ENCODE results near the gene ZNF76. TPM values are rescaled to one million over a fixed set of nuclear protein-coding genes. Genes with fewer than 3 reads are reported as not detected.

Gene ZNF76
- polyA plus RNA-seq, 1 of the 3 experiments (the other 2 are of a cell fraction) = 19.7 TPM

DNA sequence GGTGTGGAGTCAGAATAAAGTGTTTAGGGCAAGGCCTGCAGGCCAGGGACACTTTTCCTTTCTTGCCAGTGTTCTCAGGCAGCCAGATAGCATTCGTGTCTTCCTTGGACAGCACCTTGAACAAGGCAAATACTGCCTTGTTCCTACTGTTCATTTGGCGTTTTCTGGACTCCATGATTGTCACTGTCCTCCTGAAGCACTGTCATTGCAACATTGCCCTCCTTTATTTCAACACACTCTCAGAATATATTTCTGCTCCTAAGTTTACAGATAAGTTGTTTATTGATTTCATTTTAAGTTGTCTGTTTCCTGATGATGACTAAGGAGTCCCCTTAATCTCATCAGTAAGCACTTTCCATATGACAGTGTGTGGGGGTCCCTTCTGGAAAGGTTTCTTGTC lies 22.9 kb downstream of the ZNF76 start (continued):
- TF ChIP-seq, protein P1, sequence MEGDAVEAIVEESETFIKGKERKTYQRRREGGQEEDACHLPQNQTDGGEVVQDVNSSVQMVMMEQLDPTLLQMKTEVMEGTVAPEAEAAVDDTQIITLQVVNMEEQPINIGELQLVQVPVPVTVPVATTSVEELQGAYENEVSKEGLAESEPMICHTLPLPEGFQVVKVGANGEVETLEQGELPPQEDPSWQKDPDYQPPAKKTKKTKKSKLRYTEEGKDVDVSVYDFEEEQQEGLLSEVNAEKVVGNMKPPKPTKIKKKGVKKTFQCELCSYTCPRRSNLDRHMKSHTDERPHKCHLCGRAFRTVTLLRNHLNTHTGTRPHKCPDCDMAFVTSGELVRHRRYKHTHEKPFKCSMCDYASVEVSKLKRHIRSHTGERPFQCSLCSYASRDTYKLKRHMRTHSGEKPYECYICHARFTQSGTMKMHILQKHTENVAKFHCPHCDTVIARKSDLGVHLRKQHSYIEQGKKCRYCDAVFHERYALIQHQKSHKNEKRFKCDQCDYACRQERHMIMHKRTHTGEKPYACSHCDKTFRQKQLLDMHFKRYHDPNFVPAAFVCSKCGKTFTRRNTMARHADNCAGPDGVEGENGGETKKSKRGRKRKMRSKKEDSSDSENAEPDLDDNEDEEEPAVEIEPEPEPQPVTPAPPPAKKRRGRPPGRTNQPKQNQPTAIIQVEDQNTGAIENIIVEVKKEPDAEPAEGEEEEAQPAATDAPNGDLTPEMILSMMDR (IDR thresholded peaks at IDR 0.05) = no peak
- TF ChIP-seq FOSL2 (IDR thresholded peaks at IDR 0.05; ENCODE audit: borderline replicate concordance, low read depth) (no peak), MEF2A (IDR thresholded peaks at IDR 0.05; ENCODE audit: borderline replicate concordance, low read depth) (no peak), NFIC (IDR thresholded peaks at IDR 0.05; ENCODE audit: borderline replicate concordance) (no peak), POLR2AphosphoS5 (IDR thresholded peaks at IDR 0.05; ENCODE audit: low read depth, low read length) (no peak), MXI1 (IDR thresholded peaks at IDR 0.05; ENCODE audit: low read depth, low read length) (no peak), JUND (IDR thresholded peaks at IDR 0.05) (no peak)
- TF ChIP-seq, protein P2, sequence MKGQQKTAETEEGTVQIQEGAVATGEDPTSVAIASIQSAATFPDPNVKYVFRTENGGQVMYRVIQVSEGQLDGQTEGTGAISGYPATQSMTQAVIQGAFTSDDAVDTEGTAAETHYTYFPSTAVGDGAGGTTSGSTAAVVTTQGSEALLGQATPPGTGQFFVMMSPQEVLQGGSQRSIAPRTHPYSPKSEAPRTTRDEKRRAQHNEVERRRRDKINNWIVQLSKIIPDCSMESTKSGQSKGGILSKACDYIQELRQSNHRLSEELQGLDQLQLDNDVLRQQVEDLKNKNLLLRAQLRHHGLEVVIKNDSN (IDR thresholded peaks at IDR 0.05; ENCODE audit: borderline replicate concordance, low read depth) = no peak
- TF ChIP-seq, protein P3, sequence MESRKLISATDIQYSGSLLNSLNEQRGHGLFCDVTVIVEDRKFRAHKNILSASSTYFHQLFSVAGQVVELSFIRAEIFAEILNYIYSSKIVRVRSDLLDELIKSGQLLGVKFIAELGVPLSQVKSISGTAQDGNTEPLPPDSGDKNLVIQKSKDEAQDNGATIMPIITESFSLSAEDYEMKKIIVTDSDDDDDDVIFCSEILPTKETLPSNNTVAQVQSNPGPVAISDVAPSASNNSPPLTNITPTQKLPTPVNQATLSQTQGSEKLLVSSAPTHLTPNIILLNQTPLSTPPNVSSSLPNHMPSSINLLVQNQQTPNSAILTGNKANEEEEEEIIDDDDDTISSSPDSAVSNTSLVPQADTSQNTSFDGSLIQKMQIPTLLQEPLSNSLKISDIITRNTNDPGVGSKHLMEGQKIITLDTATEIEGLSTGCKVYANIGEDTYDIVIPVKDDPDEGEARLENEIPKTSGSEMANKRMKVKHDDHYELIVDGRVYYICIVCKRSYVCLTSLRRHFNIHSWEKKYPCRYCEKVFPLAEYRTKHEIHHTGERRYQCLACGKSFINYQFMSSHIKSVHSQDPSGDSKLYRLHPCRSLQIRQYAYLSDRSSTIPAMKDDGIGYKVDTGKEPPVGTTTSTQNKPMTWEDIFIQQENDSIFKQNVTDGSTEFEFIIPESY (IDR thresholded peaks at IDR 0.05; ENCODE audit: borderline replicate concordance, low read depth) = no peak
- TF ChIP-seq, protein P4, sequence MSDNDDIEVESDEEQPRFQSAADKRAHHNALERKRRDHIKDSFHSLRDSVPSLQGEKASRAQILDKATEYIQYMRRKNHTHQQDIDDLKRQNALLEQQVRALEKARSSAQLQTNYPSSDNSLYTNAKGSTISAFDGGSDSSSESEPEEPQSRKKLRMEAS (IDR thresholded peaks at IDR 0.05; ENCODE audit: low read depth) = no peak

DNA sequence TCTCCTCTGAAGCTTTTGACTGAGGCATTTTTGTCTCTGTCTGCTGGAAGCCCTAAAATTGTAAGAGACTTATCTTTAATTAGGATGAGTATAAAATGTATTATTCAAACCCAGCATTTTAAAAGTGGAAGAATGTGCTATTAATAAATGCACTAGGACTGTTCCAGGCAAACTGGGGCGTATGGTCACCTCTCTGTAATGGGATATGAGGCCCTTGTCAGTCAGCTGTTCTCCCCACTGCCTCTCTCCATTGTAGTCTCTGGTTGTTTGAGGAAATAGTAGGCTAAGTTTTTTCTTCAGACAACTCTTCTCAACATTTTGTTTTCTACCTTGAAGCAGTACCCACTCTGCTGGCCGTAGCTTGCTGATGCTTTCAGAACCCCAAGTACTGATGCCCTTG lies 23.8 kb downstream of the ZNF76 start:
- Histone ChIP-seq H3K9ac (no peak overlapping the region), H3K79me2 (ENCODE audit: insufficient read depth) (no peaks in the 10 kb centered on the region; the same call in 1 of the 2 replicates), H3K9me3 (no peaks in the 10 kb centered on the region), H3K27me3 (ENCODE audit: insufficient read depth) (no peaks in the 10 kb centered on the region), H3K9me2 (no peaks in the 10 kb centered on the region), H2AFZ (ENCODE audit: low read depth) (no peak overlapping the region), H4K20me1 (ENCODE audit: insufficient read depth) (no peaks in the 10 kb centered on the region), H3K4me2 (no peak overlapping the region), H3K27ac (ENCODE audit: low read depth in 2 of 2, low read length in 1 of 2) (no peak overlapping the region), H3F3A (replicated peaks; ENCODE audit: insufficient read depth) (no peaks in the 10 kb centered on the region), H3K4me1 (ENCODE audit: control insufficient read depth in 1 of 2, insufficient read depth in 2 of 2, low read depth in 1 of 2, low read length in 1 of 2) (no peaks in the 10 kb centered on the region), H3K36me3 (replicated peaks in 1 of 2; ENCODE audit: control insufficient read depth in 1 of 2, insufficient read depth in 2 of 2, low read length in 1 of 2) (peaks cover 24 to 57% of the 10 kb centered on the region in 2 experiments), H3K4me3 (ENCODE audit: low read depth in 2 of 2, low read length in 1 of 2) (no peak overlapping the region)
- CTCF ChIA-PET = interaction anchor here (0.8 to 1.6 kb wide), 2 partner anchors 11 to 454 kb away, joined by 3 to 5 read pairs; no protein-coding TSS in a partner anchor
- no peak for DNase-seq
- TF ChIP-seq, protein P3 (IDR thresholded peaks at IDR 0.05; ENCODE audit: borderline replicate concordance, low read depth) = no peak
- TF ChIP-seq, protein P5, sequence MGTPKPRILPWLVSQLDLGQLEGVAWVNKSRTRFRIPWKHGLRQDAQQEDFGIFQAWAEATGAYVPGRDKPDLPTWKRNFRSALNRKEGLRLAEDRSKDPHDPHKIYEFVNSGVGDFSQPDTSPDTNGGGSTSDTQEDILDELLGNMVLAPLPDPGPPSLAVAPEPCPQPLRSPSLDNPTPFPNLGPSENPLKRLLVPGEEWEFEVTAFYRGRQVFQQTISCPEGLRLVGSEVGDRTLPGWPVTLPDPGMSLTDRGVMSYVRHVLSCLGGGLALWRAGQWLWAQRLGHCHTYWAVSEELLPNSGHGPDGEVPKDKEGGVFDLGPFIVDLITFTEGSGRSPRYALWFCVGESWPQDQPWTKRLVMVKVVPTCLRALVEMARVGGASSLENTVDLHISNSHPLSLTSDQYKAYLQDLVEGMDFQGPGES (IDR thresholded peaks at IDR 0.05; ENCODE audit: low read depth, low read length) = no peak
- no peak for TF ChIP-seq RCOR1 (IDR thresholded peaks at IDR 0.05; ENCODE audit: low read length)
- TF ChIP-seq, protein P1 (IDR thresholded peaks at IDR 0.05) = no peak
- TF ChIP-seq, protein P6, sequence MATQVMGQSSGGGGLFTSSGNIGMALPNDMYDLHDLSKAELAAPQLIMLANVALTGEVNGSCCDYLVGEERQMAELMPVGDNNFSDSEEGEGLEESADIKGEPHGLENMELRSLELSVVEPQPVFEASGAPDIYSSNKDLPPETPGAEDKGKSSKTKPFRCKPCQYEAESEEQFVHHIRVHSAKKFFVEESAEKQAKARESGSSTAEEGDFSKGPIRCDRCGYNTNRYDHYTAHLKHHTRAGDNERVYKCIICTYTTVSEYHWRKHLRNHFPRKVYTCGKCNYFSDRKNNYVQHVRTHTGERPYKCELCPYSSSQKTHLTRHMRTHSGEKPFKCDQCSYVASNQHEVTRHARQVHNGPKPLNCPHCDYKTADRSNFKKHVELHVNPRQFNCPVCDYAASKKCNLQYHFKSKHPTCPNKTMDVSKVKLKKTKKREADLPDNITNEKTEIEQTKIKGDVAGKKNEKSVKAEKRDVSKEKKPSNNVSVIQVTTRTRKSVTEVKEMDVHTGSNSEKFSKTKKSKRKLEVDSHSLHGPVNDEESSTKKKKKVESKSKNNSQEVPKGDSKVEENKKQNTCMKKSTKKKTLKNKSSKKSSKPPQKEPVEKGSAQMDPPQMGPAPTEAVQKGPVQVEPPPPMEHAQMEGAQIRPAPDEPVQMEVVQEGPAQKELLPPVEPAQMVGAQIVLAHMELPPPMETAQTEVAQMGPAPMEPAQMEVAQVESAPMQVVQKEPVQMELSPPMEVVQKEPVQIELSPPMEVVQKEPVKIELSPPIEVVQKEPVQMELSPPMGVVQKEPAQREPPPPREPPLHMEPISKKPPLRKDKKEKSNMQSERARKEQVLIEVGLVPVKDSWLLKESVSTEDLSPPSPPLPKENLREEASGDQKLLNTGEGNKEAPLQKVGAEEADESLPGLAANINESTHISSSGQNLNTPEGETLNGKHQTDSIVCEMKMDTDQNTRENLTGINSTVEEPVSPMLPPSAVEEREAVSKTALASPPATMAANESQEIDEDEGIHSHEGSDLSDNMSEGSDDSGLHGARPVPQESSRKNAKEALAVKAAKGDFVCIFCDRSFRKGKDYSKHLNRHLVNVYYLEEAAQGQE (IDR thresholded peaks at IDR 0.05; ENCODE audit: low read depth, low read length) = no peak
- POLR2A ChIA-PET = no interaction called here
- WGBS (ENCODE audit: low lambda C conversion rate) = 67% methylated on average over 2 of the region's 2 CpGs

All from SK-N-SH (cell line).